Retinal pigment epithelial cell (primary cell): Measurements from ENCODE around the gene XXYLT1.

Source experiments
- DNase-seq: peaks from one replicate; pipeline ENCODE4 v3.0.0-alpha.2; 2010; ENCODE audit warnings: low read depth
- H3K4me3 ChIP-seq: 2 replicates; pipeline ENCODE4 v1.5.1; 2011; ENCODE audit warnings: mild to moderate bottlenecking, low read length, control low read depth, moderate library complexity
- CTCF ChIP-seq: conservative IDR thresholded peaks from 2 replicates; pipeline ENCODE4 v1.5.1; 2011; ENCODE audit warnings: low read depth, low read length, control low read depth, inconsistent platforms

The XXYLT1 gene

GRCh38 chr3:195099951-195100785 lies 170.8 kb downstream of the XXYLT1 start:
- H3K4me3 ChIP-seq: no peak overlapping the region
- no peak for DNase-seq
- no peak for TF ChIP-seq CTCF

- TF ChIP-seq CTCF: no peak
- no peak overlapping the region for H3K4me3 ChIP-seq
- no peak for DNase-seq
Measured at GRCh38 chr3:195098741-195099525, 172.0 kb downstream of the XXYLT1 start.

GRCh38 chr3:195097331-195098255 lies 173.4 kb downstream of the XXYLT1 start:
- no peak overlapping the region for H3K4me3 ChIP-seq
- DNase-seq: no peak
- TF ChIP-seq CTCF: no peak

- TF ChIP-seq CTCF: no peak
- H3K4me3 ChIP-seq: no peak overlapping the region
Measured at GRCh38 chr3:195096484-195097330, 174.3 kb downstream of the XXYLT1 start.

GRCh38 chr3:195096053-195096452 lies 174.9 kb downstream of the XXYLT1 start:
- DNase-seq: no peak
- TF ChIP-seq CTCF: no peak
- no peak overlapping the region for H3K4me3 ChIP-seq

More at GRCh38 chr3:195096484-195097330, 174.3 kb downstream of the XXYLT1 start:
- DNase-seq: no peak

- H3K4me3 ChIP-seq: no peak overlapping the region
- TF ChIP-seq CTCF: no peak
- DNase-seq: no peak
Measured at GRCh38 chr3:195095704-195096036, 175.3 kb downstream of the XXYLT1 start.
